Measurements from ENCODE around the gene TMEM243.
"Not testable (repeated sequence)": the region's sequence is repeated elsewhere in the genome, so short reads cannot be mapped to it uniquely, and the experiment has no call there.

The TMEM243 gene

GRCh38 chr7:87212498-87212897, 7.0 kb downstream of the TMEM243 start:
- no peak for DNase-seq (ENCODE audit: low read depth in 1 of 2, low spot score in 1 of 2)

GRCh38 chr7:87210506-87210905, 9.0 kb downstream of the TMEM243 start:
- DNase-seq (ENCODE audit: low read depth in 1 of 2, low spot score in 1 of 2): no peak

GRCh38 chr7:87209295-87209924, 10.1 kb downstream of the TMEM243 start:
- DNase-seq (ENCODE audit: low read depth in 1 of 2, low spot score in 1 of 2): no peak

- no peak for DNase-seq (ENCODE audit: low read depth in 1 of 2, low spot score in 1 of 2)
These were observed 13.2 kb downstream of the TMEM243 start for GRCh38 chr7:87206361-87206760.

GRCh38 chr7:87205701-87206100, 13.8 kb downstream of the TMEM243 start:
- DNase-seq (ENCODE audit: low read depth in 1 of 2, low spot score in 1 of 2): not testable (repeated sequence)

GRCh38 chr7:87204933-87205332, 14.6 kb downstream of the TMEM243 start:
- no peak for DNase-seq (ENCODE audit: low read depth in 1 of 2, low spot score in 1 of 2)

- DNase-seq (ENCODE audit: low read depth in 1 of 2, low spot score in 1 of 2): not testable (repeated sequence)
These were observed 15.6 kb downstream of the TMEM243 start for GRCh38 chr7:87203929-87204328.

- DNase-seq (ENCODE audit: low read depth in 1 of 2, low spot score in 1 of 2): no peak
These were observed 16.8 kb downstream of the TMEM243 start for GRCh38 chr7:87202705-87203104.

GRCh38 chr7:87202208-87202607, 17.3 kb downstream of the TMEM243 start:
- DNase-seq (ENCODE audit: low read depth in 1 of 2, low spot score in 1 of 2): no peak

GRCh38 chr7:87199700-87200450, 19.7 kb downstream of the TMEM243 start:
- DNase-seq (ENCODE audit: low read depth in 1 of 2, low spot score in 1 of 2): no peak

GRCh38 chr7:87199241-87199640, 20.3 kb downstream of the TMEM243 start:
- DNase-seq (ENCODE audit: low read depth in 1 of 2, low spot score in 1 of 2): no peak

GRCh38 chr7:87193912-87194311, 25.6 kb downstream of the TMEM243 start:
- no peak for DNase-seq (ENCODE audit: low read depth in 1 of 2, low spot score in 1 of 2)

GRCh38 chr7:87192784-87193487, 26.6 kb downstream of the TMEM243 start:
- DNase-seq (ENCODE audit: low read depth in 1 of 2, low spot score in 1 of 2): no peak

GRCh38 chr7:87190783-87191182, 28.7 kb downstream of the TMEM243 start:
- no peak for DNase-seq (ENCODE audit: low read depth in 1 of 2, low spot score in 1 of 2)

- DNase-seq (ENCODE audit: low read depth in 1 of 2, low spot score in 1 of 2): no peak
These were observed 30.6 kb downstream of the TMEM243 start for GRCh38 chr7:87188930-87189329.

GRCh38 chr7:87187120-87187519, 32.4 kb downstream of the TMEM243 start:
- no peak for DNase-seq (ENCODE audit: low read depth in 1 of 2, low spot score in 1 of 2)

GRCh38 chr7:87179180-87179579, 40.4 kb downstream of the TMEM243 start:
- no peak for DNase-seq (ENCODE audit: low read depth in 1 of 2, low spot score in 1 of 2)

GRCh38 chr7:87178320-87178719, 41.2 kb downstream of the TMEM243 start:
- no peak for DNase-seq (ENCODE audit: low read depth in 1 of 2, low spot score in 1 of 2)

- no peak for DNase-seq (ENCODE audit: low read depth in 1 of 2, low spot score in 1 of 2)
These were observed 46.1 kb downstream of the TMEM243 start for GRCh38 chr7:87173471-87173870.

- DNase-seq (ENCODE audit: low read depth in 1 of 2, low spot score in 1 of 2): no peak
These were observed 48.1 kb downstream of the TMEM243 start for GRCh38 chr7:87171282-87171934.

- no peak for DNase-seq (ENCODE audit: low read depth in 1 of 2, low spot score in 1 of 2)
These were observed 48.7 kb downstream of the TMEM243 start for GRCh38 chr7:87170828-87171227.

- no peak for DNase-seq (ENCODE audit: low read depth in 1 of 2, low spot score in 1 of 2)
These were observed 55.1 kb downstream of the TMEM243 start for GRCh38 chr7:87164433-87164832.

Data from activated T-helper 1 cell treated with anti-CD3 and anti-CD28 coated beads, Interleukin-2, amount 50 U/mL, for 16 hours (primary cell).